ENCODE data around the gene RMP24.

GRCh38 chr18:35972197-35973000 is at the start of gene RMP24:
- peak; percentile 50 for TF ChIP-seq NFIC (IDR thresholded peaks at IDR 0.05; ENCODE audit: borderline replicate concordance)
- no peak for TF ChIP-seq CTCF (IDR thresholded peaks at IDR 0.05)
